ENCODE results near the gene TMEM95.
"Not testable (repeated sequence)": the region's sequence is repeated elsewhere in the genome, so short reads cannot be mapped to it uniquely, and the experiment has no call there.

TMEM95 gene

DNA sequence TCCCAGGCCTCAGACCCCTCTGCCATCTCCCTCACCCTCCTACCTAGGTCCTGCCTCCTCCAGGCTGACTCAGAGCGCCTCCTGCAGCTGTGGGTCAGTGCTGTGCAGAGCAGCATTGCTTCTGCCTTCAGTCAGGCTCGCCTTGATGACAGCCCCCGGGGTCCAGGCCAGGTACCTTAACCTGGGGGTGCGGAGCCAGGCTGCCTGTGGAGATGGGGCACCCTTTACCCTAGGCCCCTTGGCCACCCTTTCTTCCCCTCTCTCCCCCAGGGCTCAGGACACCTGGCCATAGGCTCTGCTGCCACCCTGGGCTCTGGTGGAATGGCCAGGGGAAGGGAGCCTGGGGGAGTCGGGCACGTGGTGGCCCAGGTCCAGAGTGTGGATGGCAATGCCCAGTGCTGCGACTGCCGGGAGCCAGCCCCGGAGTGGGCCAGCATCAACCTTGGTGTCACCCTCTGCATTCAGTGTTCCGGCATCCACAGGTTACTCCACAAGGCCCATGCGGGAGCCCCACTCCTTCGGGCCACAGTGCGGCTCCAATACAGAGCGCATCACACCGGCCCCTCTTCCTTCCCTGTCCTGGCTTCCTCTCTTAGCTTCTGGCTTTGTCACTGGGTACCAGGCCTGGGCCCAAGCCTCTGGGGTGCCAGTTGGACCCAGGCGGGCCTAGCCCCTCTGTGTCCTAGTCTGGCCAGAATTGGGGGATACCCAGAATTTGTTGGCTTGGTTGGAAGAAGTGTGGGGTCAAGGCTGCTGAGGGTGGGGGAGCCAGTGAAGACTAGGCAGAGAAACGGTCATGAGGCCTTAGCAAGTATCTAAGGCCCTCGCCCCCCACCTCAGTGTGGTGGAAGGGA, 8.0 kb upstream of the TMEM95 start:
- in situ Hi-C loops (cut with HindIII; ENCODE audit: low sequenced_read_pairs), result no loop called here

DNA sequence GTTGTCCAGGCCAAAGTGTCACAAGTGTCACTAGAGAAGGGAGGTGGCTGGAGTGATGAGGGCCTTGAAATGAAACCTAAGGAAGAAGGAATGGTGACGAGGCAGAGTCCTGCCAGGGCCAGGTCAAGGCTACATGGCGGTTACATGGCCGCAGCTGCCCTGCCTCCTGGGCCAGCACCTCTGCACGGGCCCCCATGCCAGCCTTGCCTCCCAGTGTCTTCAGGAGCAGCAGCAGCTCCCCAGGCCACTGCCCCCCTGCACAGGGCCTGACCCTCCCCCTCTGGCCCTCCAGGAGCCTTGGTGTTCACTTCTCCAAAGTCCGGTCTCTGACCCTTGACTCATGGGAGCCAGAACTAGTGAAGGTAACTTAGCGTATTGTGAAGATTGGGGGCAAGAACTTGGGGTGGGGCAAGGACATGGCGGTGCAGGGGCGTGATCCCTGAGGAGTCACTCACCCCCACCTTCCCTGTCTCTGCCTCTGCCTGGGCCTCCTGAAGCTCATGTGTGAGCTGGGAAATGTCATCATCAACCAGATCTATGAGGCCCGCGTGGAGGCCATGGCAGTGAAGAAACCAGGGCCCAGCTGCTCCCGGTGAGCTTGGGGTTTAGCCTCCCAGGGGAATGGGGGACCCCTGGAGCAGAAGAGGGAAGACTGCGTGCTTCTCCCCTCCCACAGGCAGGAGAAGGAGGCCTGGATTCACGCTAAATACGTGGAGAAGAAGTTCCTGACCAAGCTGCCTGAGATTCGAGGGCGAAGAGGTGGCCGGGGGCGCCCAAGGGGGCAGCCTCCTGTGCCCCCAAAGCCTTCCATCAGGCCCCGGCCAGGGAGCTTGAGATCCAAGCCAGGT, 7.1 kb upstream of the TMEM95 start:
- in situ Hi-C loops (cut with HindIII; ENCODE audit: low sequenced_read_pairs), result no loop called here

- in situ Hi-C loops (cut with HindIII; ENCODE audit: low sequenced_read_pairs), result no loop called here
Measured at GRCh38 chr17:7348478-7349242, 6.3 kb upstream of the TMEM95 start.

DNA sequence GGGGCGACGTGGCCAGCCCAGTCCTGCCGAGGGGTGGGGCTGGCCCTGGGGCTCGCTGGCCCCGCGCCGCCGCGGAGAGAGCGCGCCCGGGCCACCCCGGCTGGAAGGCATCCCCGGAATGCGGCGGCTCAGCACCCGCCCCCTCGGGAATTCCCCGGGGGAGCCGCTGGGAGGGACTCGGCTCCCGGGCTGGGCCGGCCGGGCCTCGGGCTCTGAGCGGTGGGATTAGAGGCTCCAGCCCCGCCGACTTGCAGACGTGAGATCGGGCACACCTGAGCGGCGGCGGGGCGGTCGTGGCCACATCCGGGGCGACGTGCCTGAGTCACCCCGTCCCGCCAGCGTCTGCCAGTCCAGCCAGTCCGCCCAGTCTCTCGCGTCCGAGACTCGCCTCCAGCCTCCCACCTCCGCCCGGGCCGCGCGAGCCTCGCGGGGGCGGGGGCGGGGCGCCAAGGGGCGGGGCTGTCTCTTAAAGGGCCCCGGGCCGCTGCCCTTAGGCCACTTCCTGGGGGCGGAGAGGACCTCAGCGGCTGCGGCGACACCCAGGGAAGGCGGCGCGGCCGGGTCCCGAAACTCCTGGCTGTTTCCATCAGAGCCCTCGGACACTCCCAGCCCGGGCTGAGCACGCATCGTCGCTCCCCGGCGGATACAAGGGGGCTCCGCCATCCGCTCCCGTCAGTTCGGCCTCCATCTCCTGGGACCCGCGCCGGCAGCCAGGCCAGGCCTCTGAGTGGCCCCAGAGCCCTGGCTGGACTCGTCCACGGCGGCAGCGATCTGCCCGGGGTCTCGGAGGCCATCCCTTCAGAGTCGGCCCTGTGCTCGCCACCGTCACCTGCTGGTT, 3.1 kb upstream of the TMEM95 start, which contains the start of gene KCTD11:
TSS of gene KCTD11 (plus strand) at position 498 of the 838 bp plus-strand sequence.
- in situ Hi-C loops (cut with HindIII; ENCODE audit: low sequenced_read_pairs), result no loop called here

DNA sequence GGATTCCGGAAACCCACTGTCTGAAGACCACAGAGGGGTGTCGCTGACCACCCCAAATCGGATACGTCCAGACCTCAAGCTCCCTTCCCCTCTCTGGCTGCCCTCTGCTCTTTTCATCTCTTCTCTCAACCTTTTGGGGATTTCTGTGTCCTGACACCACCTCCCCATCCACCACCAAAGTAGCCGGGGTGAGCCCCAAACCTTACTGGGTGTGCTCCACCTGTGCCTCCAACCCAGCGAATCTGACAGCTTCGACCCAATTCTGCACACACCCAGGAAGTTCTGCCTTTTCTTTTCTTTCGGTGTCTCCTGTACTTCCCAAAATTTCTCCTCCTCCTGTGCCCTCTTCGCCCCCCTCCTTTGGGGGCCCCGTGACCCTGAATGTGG, 2.5 kb upstream of the TMEM95 start:
- in situ Hi-C loops (cut with HindIII; ENCODE audit: low sequenced_read_pairs), result no loop called here

GRCh38 chr17:7352910-7353635, 1.9 kb upstream of the TMEM95 start:
- in situ Hi-C loops (cut with HindIII; ENCODE audit: low sequenced_read_pairs), result no loop called here

DNA sequence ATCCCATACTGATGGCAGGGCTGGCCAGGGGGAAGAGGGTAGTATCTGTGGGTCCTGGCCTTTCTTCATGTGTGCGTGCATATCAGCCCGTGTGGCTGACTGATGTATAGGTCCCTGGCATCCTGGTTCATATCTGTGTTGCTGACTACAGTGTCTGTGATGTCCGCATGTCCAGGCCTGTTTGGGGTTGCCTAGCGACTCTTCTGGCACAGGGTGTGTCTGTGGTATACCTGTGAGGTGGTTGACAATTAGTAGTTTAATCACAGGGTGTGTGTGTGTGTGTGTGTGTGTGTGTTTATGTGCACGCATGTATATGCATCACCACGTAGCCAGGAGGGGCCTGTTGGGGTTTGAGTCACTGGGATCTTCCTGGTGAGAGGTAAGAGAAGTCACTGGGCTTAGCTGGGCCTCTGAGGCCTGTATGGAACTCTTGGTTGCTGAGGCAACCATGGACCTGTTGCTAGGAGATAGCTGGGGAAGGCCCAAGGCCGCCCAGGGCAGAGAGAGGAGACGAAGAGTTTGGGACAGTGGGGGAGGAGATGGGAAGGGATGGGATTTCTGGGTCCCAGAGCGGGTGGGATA, 603 bp upstream of the TMEM95 start:
- in situ Hi-C loops (cut with HindIII; ENCODE audit: low sequenced_read_pairs), result no loop called here

DNA sequence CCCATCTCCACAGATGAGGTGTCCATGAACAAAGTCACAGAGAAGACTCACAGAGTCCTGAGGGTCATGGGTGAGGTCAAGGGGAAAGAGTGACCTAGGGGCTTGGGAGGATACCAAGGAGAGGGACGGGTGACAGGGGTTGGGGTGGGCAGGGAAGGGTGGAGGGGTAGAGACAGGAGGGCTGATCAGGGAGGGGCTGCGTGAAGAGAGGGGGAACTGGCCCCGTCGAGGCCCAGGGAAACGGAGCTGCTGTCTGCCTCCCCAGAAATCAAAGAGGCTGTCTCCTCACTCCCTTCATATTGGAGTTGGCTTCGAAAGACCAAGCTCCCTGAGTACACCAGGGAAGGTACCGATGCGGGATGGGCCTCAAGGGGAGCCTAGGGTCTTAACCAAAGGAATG, 617 bp downstream of the TMEM95 start:
- in situ Hi-C loops (cut with HindIII; ENCODE audit: low sequenced_read_pairs), result no loop called here

DNA sequence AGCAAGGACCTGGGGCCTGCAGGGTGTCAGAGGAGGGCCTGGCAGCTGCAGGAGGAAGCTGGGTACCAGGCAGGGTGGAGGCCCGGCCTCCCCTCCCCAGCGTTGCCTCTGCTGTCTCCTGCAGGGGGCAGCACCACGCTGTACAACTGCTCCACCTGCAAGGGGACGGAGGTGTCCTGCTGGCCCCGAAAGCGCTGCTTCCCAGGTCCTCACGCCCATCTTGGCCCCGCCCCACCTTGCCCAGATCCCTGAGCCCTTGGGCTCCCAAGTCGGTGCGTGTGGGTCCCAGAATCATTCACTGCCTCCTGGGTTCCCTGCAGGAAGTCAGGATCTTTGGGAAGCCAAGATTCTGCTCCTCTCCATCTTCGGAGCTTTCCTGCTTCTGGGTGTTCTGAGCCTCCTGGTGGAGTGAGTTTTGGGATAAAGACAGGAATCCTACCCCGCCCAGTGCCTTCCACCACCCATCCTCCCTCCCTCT, 1.2 kb downstream of the TMEM95 start:
- in situ Hi-C loops (cut with HindIII; ENCODE audit: low sequenced_read_pairs), result no loop called here

DNA sequence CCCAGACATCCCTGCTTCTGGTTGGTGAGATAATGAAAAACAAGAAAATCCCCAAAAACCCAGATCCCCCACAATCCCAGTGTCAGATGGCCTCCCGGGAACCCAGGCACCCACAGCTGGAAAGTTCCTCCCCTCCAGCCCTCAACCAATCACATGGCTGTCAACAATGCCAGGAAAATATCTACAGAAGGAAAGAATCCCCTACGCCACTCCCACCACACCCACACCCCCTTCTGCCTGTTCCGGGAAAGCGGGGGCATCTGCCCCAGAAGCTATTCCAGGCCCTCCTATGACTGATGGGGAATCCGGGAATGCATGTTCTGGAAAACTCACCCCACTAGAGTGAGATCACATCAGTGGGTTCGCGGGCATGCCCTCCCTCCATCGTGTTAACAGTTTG, 1.8 kb downstream of the TMEM95 start:
- in situ Hi-C loops (cut with HindIII; ENCODE audit: low sequenced_read_pairs), result no loop called here

DNA sequence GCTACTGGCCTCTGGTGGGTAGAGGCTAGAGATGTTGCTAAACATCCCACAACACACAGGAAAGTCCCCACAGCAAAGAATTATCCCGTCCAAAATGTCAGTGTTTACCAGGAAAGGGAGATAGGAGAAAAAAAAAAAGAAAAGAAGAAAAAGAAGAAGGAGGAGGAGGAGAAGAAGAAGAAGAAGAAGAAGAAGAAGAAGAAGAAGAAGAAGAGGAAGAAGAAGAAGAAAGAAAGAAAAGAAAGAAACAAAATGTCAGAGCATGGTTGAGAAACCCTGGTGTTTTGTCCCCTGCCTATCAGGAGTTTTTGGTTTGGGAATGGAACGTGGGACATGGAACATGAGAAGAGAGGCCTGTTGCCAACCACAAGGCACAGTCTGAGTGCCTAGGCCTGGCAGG, 2.4 kb downstream of the TMEM95 start:
- in situ Hi-C loops (cut with HindIII; ENCODE audit: low sequenced_read_pairs), result no loop called here

GRCh38 chr17:7361906-7362305, 7.0 kb downstream of the TMEM95 start:
- in situ Hi-C loops (cut with HindIII; ENCODE audit: low sequenced_read_pairs), result no loop called here

DNA sequence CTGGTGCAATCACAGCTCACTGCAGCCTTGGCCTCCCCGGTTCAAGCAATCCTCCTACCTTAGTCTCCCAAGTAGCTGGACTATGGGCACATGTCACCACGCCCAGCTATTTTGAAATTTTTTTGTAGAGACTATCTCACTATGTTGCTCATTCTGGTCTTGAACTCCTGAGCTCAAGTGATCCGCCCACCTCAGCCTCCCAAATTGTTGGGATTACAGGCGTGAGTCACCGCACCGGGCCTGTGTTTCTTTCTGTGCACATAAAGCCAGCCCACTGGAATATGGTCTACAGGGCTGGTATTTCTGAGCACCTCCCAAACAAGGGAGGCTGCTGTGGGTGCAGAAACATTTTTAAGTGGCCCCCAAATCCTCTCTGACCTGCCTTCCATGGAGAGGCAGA, 8.4 kb downstream of the TMEM95 start:
- in situ Hi-C loops (cut with HindIII; ENCODE audit: low sequenced_read_pairs), result no loop called here

DNA sequence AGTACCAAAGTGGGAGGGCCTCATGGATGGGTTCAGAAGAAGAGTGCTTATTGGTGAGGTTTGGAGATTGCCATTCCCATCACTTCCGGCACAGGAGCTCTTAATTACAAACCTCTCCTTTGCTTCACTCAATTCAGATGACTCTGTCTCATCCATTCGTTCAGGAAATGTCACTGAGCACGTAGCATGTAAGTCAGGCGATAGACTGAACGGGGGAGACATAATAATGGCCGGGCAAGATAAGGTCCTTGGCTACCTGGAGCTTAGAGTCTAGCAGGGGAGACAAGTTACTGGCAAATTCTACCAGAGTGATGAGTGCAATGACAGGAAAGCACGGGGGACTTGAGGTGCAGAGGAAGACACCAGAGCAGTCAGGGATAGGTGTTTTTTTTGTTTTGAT, 11.0 kb downstream of the TMEM95 start:
- in situ Hi-C loops (cut with HindIII; ENCODE audit: low sequenced_read_pairs), result not testable (repeated sequence)

GRCh38 chr17:7367083-7367482, 12.1 kb downstream of the TMEM95 start:
- in situ Hi-C loops (cut with HindIII; ENCODE audit: low sequenced_read_pairs), result no loop called here

- in situ Hi-C loops (cut with HindIII; ENCODE audit: low sequenced_read_pairs), result no loop called here
Measured at GRCh38 chr17:7367918-7368598, 13.1 kb downstream of the TMEM95 start.

- in situ Hi-C loops (cut with HindIII; ENCODE audit: low sequenced_read_pairs), result not testable (repeated sequence)
Measured at GRCh38 chr17:7368599-7368994, 13.6 kb downstream of the TMEM95 start.

GRCh38 chr17:7369825-7370224, 14.9 kb downstream of the TMEM95 start:
- in situ Hi-C loops (cut with HindIII; ENCODE audit: low sequenced_read_pairs), result no loop called here

- in situ Hi-C loops (cut with HindIII; ENCODE audit: low sequenced_read_pairs), result no loop called here
Measured at GRCh38 chr17:7370853-7371252, 15.9 kb downstream of the TMEM95 start.
